ENCODE measurements around the gene HECTD1.

- TF ChIP-seq POLR2A (IDR thresholded peaks at IDR 0.05; ENCODE audit: low read length) = no peak
- no peak for TF ChIP-seq GATA1 (IDR thresholded peaks at IDR 0.05; ENCODE audit: low read depth, low read length)
These were observed 882 bp downstream of the HECTD1 start for GRCh38 chr14:31206536-31207286.
